Astrocyte (in vitro differentiated cells and primary cell): ENCODE measurements around the gene GFPT2.

Experiments used
- EZH2 ChIP-seq: IDR thresholded peaks from 2 replicates; pipeline ENCODE4 v1.6.1; 2012; ENCODE audit warnings: mild to moderate bottlenecking, low read length, inconsistent platforms; ENCODE audit not compliant: insufficient read depth
- TF ChIP-seq, protein P1 (sequence below): IDR thresholded peaks from 2 replicates; pipeline ENCODE4 v1.5.1; 2011; ENCODE audit warnings: low read depth, mild to moderate bottlenecking, inconsistent platforms, low read length, moderate library complexity; ENCODE audit not compliant: insufficient read depth

DNA sequence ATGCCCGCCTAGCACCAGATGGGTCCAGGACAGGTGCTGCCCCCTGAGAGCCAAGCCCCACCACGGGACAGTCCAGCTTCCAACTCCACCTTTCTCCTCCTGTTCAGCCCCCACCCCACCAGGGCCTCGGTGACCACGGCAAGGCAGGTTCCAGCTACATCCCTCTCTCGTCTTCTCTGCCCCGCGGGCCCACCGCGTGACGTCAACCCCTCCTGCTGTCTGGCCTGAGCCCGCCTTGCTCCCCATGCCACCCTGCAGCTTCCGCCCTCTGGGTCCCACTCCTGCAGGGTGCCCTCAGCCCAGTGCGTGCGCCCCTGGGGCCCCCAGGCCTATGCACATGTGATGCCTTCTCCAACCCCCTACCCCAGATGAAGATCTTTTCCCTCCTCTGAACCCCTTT is 6.8 kb downstream of the GFPT2 start:
- TF ChIP-seq, protein P1, sequence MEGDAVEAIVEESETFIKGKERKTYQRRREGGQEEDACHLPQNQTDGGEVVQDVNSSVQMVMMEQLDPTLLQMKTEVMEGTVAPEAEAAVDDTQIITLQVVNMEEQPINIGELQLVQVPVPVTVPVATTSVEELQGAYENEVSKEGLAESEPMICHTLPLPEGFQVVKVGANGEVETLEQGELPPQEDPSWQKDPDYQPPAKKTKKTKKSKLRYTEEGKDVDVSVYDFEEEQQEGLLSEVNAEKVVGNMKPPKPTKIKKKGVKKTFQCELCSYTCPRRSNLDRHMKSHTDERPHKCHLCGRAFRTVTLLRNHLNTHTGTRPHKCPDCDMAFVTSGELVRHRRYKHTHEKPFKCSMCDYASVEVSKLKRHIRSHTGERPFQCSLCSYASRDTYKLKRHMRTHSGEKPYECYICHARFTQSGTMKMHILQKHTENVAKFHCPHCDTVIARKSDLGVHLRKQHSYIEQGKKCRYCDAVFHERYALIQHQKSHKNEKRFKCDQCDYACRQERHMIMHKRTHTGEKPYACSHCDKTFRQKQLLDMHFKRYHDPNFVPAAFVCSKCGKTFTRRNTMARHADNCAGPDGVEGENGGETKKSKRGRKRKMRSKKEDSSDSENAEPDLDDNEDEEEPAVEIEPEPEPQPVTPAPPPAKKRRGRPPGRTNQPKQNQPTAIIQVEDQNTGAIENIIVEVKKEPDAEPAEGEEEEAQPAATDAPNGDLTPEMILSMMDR = no peak
- TF ChIP-seq EZH2 = no peak
